Measurements from ENCODE around the gene GATA3. TPM values are rescaled to one million over a fixed set of nuclear protein-coding genes. Genes with fewer than 3 reads are reported as not detected.

GATA3 gene
- not detected in 2 replicates for total RNA-seq (2011; cell fraction: chromatin; rRNA removed; ENCODE audit: low replicate concordance)
- total RNA-seq (2011; cell fraction: nucleolus; rRNA removed): not detected in 2 replicates
- total RNA-seq (2011; cell fraction: nucleoplasm; rRNA removed): not detected in 2 replicates
- total RNA-seq (2014; rRNA removed): not detected in 2 replicates
- not detected in 2 replicates for total RNA-seq (2014; rRNA removed; fragmentation: Illumina TruSeq; extraction: Trizol)
- not detected in 2 replicates for total RNA-seq (2015; rRNA removed; fragmentation: Illumina TruSeq; extraction: Trizol)
- total RNA-seq (2021): 0.24 and 0.25 TPM in 2 replicates
- not detected in 2 replicates for polyA plus RNA-seq (2011; rRNA removed)
- polyA plus RNA-seq (2011; cell fraction: cytosol; rRNA removed): not detected in 2 replicates
- 0.14 TPM in 1 of 2 replicates, not detected in the other for polyA plus RNA-seq (2011; cell fraction: nucleus; rRNA removed)
- polyA plus RNA-seq (2012): 0.05 and 0.10 TPM in 2 replicates
- polyA plus RNA-seq (2014; fragmentation: Illumina TruSeq; extraction: Trizol): 0.09 TPM in 1 of 2 replicates, not detected in the other
- polyA plus RNA-seq (2014; fragmentation: Nextera tagmentation; extraction: Ambion mirVana): under 1 TPM in 1 of 2 experiments, not detected in 1; 0.01 TPM
- not detected in 2 replicates for polyA plus RNA-seq (2014; rRNA removed)
- polyA minus RNA-seq (2011; rRNA and poly(A)+ RNA removed): not detected in 2 replicates
- not detected in 2 replicates for polyA minus RNA-seq (2011; cell fraction: cytosol; rRNA and poly(A)+ RNA removed)
- polyA minus RNA-seq (2011; cell fraction: nucleus; rRNA and poly(A)+ RNA removed): not detected in 2 replicates
- Bru-seq, nascent RNA: percentile 19 among the genes with signal in this experiment
- percentile 18 among the genes with signal in this experiment for BruChase-seq, experiment 1, labeled RNA remaining after a 2-hour chase
- BruChase-seq, experiment 2, labeled RNA remaining after a 6-hour chase: percentile 13 among the genes with signal in this experiment
- long read RNA-seq, experiment 1, partial matches to known transcripts: 1 of 1 reads
- long read RNA-seq, experiment 1, other reads (novel, unspliced or antisense): 0 of 1 reads
- long read RNA-seq, experiment 2: 0 reads
- long read RNA-seq, experiment 3: 0 reads

DNA sequence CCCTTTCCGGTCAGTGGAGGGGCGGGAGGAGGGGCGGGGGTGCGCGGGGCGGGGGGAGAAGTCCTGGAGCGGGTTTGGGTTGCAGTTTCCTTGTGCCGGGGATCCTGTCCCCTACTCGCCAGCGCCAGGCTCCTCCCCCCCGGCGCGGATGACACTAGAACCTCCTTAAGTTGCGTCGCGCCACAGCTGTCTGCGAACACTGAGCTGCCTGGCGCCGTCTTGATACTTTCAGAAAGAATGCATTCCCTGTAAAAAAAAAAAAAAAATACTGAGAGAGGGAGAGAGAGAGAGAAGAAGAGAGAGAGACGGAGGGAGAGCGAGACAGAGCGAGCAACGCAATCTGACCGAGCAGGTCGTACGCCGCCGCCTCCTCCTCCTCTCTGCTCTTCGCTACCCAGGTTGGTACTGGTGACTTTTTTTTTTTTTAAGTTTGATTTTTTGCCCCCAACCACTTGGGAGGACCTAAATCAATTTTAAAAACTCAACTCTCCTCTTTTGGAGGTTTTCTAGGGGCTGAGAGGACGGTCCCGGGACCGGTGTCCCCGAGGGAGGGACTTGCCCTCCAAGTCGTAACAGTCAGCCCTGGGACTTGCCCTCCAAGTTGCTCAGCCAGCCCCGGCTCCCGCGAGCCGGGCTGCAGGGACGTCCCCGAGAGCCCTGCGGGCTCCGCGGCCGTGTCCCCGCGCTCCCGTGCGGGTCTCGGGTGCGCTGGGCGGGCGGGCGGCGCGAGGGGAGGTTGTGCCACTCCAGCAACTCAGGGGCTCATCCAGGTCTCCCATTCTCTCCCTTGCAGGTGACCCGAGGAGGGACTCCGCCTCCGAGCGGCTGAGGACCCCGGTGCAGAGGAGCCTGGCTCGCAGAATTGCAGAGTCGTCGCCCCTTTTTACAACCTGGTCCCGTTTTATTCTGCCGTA is at the start of gene GATA3:
Gene GATA3, plus strand, starts transcription at position 195 of the 914 bp plus-strand sequence. CDS start 968 bp downstream, outside the sequence.
- intact Hi-C loops (cut with micrococcal nuclease) (loop anchor here (5.0 kb wide), 1 partner anchor 1153 kb away; no protein-coding TSS in a partner anchor), in situ Hi-C loops (cut with MboI) (no loop called here)
- Histone ChIP-seq H4K20me1 (replicated peaks; ENCODE audit: control insufficient read depth, insufficient read depth, low read length) (no peaks in the 10 kb centered on the region), H3K36me3 (ENCODE audit: control insufficient read depth, insufficient read depth, low read length) (no peaks in the 10 kb centered on the region), H3K9ac (ENCODE audit: insufficient read depth in 1 of 2, low read depth in 2 of 2, low read length in 2 of 2) (peak within 1 kb of the TSS in 1 of 2 experiments; percentile 17; a peak in 1 of 4 replicates), H3K9me1 (ENCODE audit: control insufficient read depth, insufficient read depth, low read length) (no peaks in the 10 kb centered on the region), H3K9me3 (replicated peaks; ENCODE audit: control insufficient read depth, insufficient read depth, low read depth, low read length) (0 out of 2 replicates have a peak, but pooled peaks cover 2% of the 10 kb centered on the region), H3K4me3 (peak within 1 kb of the TSS; percentile 24), H3K79me2 (ENCODE audit: control insufficient read depth, insufficient read depth, low read length) (no peaks in the 10 kb centered on the region), H2AFZ (ENCODE audit: low read depth, low read length) (peak within 1 kb of the TSS; percentile 86), H3K27ac (ENCODE audit: extremely low read depth, low read depth, low read length) (no peak within 1 kb of the TSS), H3K4me1 (replicated peaks in 1 of 2; ENCODE audit: control insufficient read depth in 2 of 2, insufficient read depth in 2 of 2, low read length in 2 of 2) (peaks cover 0 to 23% of the 10 kb centered on the region in 2 experiments; a peak in 3 of 5 replicates), H3K4me2 (ENCODE audit: insufficient read depth, low read length) (peak within 1 kb of the TSS; percentile 72), H3K27me3 (ENCODE audit: control insufficient read depth in 2 of 2, insufficient read depth in 2 of 2, low read length in 2 of 2) (peaks cover 19 to 45% of the 10 kb centered on the region in 2 experiments)
- 54% methylated on average over 13 of the region's 65 CpGs for WGBS (ENCODE audit: insufficient coverage, low coverage, missing lambda C conversion rate)
- ChIA-PET POLR2A (no interaction called here), CTCF (ENCODE audit: low intra/inter-chr PET ratio) (no interaction called here)
- no peak for TF ChIP-seq SLC30A9 (CRISPR knock-in tag; IDR thresholded peaks at IDR 0.05)
- no peak for TF ChIP-seq SMARCC2 (IDR thresholded peaks at IDR 0.05; ENCODE audit: low read depth)
- TF ChIP-seq, protein P1, sequence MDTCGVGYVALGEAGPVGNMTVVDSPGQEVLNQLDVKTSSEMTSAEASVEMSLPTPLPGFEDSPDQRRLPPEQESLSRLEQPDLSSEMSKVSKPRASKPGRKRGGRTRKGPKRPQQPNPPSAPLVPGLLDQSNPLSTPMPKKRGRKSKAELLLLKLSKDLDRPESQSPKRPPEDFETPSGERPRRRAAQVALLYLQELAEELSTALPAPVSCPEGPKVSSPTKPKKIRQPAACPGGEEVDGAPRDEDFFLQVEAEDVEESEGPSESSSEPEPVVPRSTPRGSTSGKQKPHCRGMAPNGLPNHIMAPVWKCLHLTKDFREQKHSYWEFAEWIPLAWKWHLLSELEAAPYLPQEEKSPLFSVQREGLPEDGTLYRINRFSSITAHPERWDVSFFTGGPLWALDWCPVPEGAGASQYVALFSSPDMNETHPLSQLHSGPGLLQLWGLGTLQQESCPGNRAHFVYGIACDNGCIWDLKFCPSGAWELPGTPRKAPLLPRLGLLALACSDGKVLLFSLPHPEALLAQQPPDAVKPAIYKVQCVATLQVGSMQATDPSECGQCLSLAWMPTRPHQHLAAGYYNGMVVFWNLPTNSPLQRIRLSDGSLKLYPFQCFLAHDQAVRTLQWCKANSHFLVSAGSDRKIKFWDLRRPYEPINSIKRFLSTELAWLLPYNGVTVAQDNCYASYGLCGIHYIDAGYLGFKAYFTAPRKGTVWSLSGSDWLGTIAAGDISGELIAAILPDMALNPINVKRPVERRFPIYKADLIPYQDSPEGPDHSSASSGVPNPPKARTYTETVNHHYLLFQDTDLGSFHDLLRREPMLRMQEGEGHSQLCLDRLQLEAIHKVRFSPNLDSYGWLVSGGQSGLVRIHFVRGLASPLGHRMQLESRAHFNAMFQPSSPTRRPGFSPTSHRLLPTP (IDR thresholded peaks at IDR 0.05; ENCODE audit: borderline replicate concordance, extremely low read depth, insufficient read length): no peak
- TF ChIP-seq ZNF197 (CRISPR knock-in tag; IDR thresholded peaks at IDR 0.05; ENCODE audit: low read depth): no peak
- no peak for TF ChIP-seq MAFG (tag; conservative IDR thresholded peaks at IDR 0.05)
- no TSS peak for BruUV-seq (replicated peaks)
- DNase-seq (ENCODE audit: extremely low read depth in 1 of 4, low spot score in 3 of 4) (peak in 2 of 4 experiments; percentile 22 to 31), ATAC-seq (no peak), FAIRE-seq (no peak)
